Esophagus muscularis mucosa (tissue), 4 donors: ENCODE data around the gene GALR3.

ENCODE experiments used
- EP300 ChIP-seq: sonication (generic); formaldehyde crosslinking; IDR thresholded peaks from one replicate; pipeline ENCODE4 v1.6.1; 2017; ENCODE audit warnings: antibody characterized with exemption
- POLR2A ChIP-seq: fragments of 450-650 bp; IDR thresholded peaks from one replicate; pipeline ENCODE4 v1.6.1; 2017; ENCODE audit warnings: antibody characterized with exemption, moderate library complexity, mild to moderate bottlenecking, low read depth
- TF ChIP-seq, protein P1 (sequence below), 3 experiments: fragments of 200-600 bp in 2 of 3; fragments of 450-650 bp in 1 of 3; sonication (generic) in 2 of 3; IDR thresholded peaks; one replicate each; pipeline ENCODE4 v1.5.1; 2017 to 2019; ENCODE audit warnings: antibody characterized with exemption in 3 of 3, mild to moderate bottlenecking in 2 of 3, moderate library complexity in 1 of 3

DNA sequence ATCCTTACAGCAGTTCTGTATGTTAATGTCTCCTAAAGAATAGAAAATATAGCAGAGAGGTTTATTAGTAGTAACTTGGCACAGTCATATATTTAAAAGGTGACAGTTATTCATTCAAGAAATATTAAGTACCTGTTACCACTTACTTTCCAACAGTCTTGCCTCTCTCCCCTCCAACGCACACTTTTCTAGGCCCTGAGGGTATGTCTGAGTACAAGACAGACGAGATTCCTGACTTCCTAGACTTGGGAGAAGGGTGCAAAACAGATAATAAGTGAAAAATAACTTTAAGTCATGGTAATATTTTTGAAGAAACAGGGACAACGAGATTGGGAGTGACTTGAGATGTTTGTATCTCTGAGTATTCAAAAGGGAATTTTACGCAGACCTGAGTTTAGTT lies 27.6 kb downstream of the GALR3 start:
- TF ChIP-seq, protein P1, sequence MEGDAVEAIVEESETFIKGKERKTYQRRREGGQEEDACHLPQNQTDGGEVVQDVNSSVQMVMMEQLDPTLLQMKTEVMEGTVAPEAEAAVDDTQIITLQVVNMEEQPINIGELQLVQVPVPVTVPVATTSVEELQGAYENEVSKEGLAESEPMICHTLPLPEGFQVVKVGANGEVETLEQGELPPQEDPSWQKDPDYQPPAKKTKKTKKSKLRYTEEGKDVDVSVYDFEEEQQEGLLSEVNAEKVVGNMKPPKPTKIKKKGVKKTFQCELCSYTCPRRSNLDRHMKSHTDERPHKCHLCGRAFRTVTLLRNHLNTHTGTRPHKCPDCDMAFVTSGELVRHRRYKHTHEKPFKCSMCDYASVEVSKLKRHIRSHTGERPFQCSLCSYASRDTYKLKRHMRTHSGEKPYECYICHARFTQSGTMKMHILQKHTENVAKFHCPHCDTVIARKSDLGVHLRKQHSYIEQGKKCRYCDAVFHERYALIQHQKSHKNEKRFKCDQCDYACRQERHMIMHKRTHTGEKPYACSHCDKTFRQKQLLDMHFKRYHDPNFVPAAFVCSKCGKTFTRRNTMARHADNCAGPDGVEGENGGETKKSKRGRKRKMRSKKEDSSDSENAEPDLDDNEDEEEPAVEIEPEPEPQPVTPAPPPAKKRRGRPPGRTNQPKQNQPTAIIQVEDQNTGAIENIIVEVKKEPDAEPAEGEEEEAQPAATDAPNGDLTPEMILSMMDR (IDR thresholded peaks at IDR 0.05): no peak
- TF ChIP-seq EP300 (no peak), POLR2A (no peak)
